ENCODE measurements around the gene MXD4. TPM values are rescaled to one million over a fixed set of nuclear protein-coding genes. Genes with fewer than 3 reads are reported as not detected.

Gene MXD4
- polyA plus RNA-seq, 2 donors = 14.5 to 27.2 TPM

- H3K9me3 ChIP-seq (ENCODE audit: control insufficient read depth in 2 of 2, insufficient read depth in 1 of 2, low read depth in 1 of 2, low read length in 1 of 2) = peaks cover 0 to 5% of the 10 kb centered on the region in 2 donors
- H3K4me3 ChIP-seq (ENCODE audit: low read depth in 1 of 2, low read length in 2 of 2) = no peak overlapping the region
- H3K36me3 ChIP-seq (ENCODE audit: control insufficient read depth in 2 of 2, insufficient read depth in 2 of 2, low read length in 1 of 2) = peaks cover 0 to 13% of the 10 kb centered on the region in 2 donors
- H3K27me3 ChIP-seq (ENCODE audit: control insufficient read depth in 1 of 2, insufficient read depth in 2 of 2, low read length in 2 of 2) = no peaks in the 10 kb centered on the region
- peaks cover 2 to 3% of the 10 kb centered on the region in 2 donors for H3K4me1 ChIP-seq (ENCODE audit: control insufficient read depth in 2 of 2, insufficient read depth in 2 of 2, low read length in 1 of 2)
- no peak overlapping the region for H3K27ac ChIP-seq (ENCODE audit: low read depth in 2 of 2, low read length in 1 of 2)
- 71 to 77% methylated on average over 19 of the region's 19 CpGs for WGBS, 2 donors
Measured at GRCh38 chr4:2301806-2302205, 39.9 kb upstream of the MXD4 start.

- H3K4me3 ChIP-seq (ENCODE audit: low read depth in 1 of 2, low read length in 2 of 2) = no peak overlapping the region
- no peaks in the 10 kb centered on the region for H3K27me3 ChIP-seq (ENCODE audit: control insufficient read depth in 1 of 2, insufficient read depth in 2 of 2, low read length in 2 of 2)
- no peak overlapping the region for H3K27ac ChIP-seq (ENCODE audit: low read depth in 2 of 2, low read length in 1 of 2)
- H3K9me3 ChIP-seq (ENCODE audit: control insufficient read depth in 2 of 2, insufficient read depth in 1 of 2, low read depth in 1 of 2, low read length in 1 of 2) = peaks cover 0 to 3% of the 10 kb centered on the region in 2 donors
- 78 to 82% methylated on average over 14 of the region's 14 CpGs for WGBS, 2 donors
- peaks cover 0 to 13% of the 10 kb centered on the region in 2 donors for H3K36me3 ChIP-seq (ENCODE audit: control insufficient read depth in 2 of 2, insufficient read depth in 2 of 2, low read length in 1 of 2)
- peaks cover 2 to 3% of the 10 kb centered on the region in 2 donors for H3K4me1 ChIP-seq (ENCODE audit: control insufficient read depth in 2 of 2, insufficient read depth in 2 of 2, low read length in 1 of 2)
Measured at GRCh38 chr4:2301225-2301642, 39.3 kb upstream of the MXD4 start.

GRCh38 chr4:2300431-2301224 is 38.7 kb upstream of the MXD4 start:
- Histone ChIP-seq H3K9me3 (ENCODE audit: control insufficient read depth in 2 of 2, insufficient read depth in 1 of 2, low read depth in 1 of 2, low read length in 1 of 2) (peaks cover 0 to 3% of the 10 kb centered on the region in 2 donors), H3K27ac (ENCODE audit: low read depth in 2 of 2, low read length in 1 of 2) (no peak overlapping the region), H3K4me1 (ENCODE audit: control insufficient read depth in 2 of 2, insufficient read depth in 2 of 2, low read length in 1 of 2) (peaks cover 3 to 5% of the 10 kb centered on the region in 2 donors), H3K27me3 (ENCODE audit: control insufficient read depth in 1 of 2, insufficient read depth in 2 of 2, low read length in 2 of 2) (no peaks in the 10 kb centered on the region), H3K4me3 (ENCODE audit: low read depth in 1 of 2, low read length in 2 of 2) (no peak overlapping the region), H3K36me3 (ENCODE audit: control insufficient read depth in 2 of 2, insufficient read depth in 2 of 2, low read length in 1 of 2) (peaks cover 0 to 13% of the 10 kb centered on the region in 2 donors)
- 90% methylated on average over 37 of the region's 37 CpGs for WGBS, 2 donors

GRCh38 chr4:2299794-2300193 is 37.9 kb upstream of the MXD4 start:
- no peaks in the 10 kb centered on the region for H3K27me3 ChIP-seq (ENCODE audit: control insufficient read depth in 1 of 2, insufficient read depth in 2 of 2, low read length in 2 of 2)
- peaks cover 3 to 5% of the 10 kb centered on the region in 2 donors for H3K4me1 ChIP-seq (ENCODE audit: control insufficient read depth in 2 of 2, insufficient read depth in 2 of 2, low read length in 1 of 2)
- peaks cover 0 to 3% of the 10 kb centered on the region in 2 donors for H3K9me3 ChIP-seq (ENCODE audit: control insufficient read depth in 2 of 2, insufficient read depth in 1 of 2, low read depth in 1 of 2, low read length in 1 of 2)
- WGBS, 2 donors = 92 to 100% methylated on average over 2 of the region's 2 CpGs
- no peak overlapping the region for H3K4me3 ChIP-seq (ENCODE audit: low read depth in 1 of 2, low read length in 2 of 2)
- H3K27ac ChIP-seq (ENCODE audit: low read depth in 2 of 2, low read length in 1 of 2) = no peak overlapping the region
- peaks cover 0 to 8% of the 10 kb centered on the region in 2 donors for H3K36me3 ChIP-seq (ENCODE audit: control insufficient read depth in 2 of 2, insufficient read depth in 2 of 2, low read length in 1 of 2)

- H3K9me3 ChIP-seq (ENCODE audit: control insufficient read depth in 2 of 2, insufficient read depth in 1 of 2, low read depth in 1 of 2, low read length in 1 of 2) = peaks cover 0 to 3% of the 10 kb centered on the region in 2 donors
- 85 to 90% methylated on average over 23 of the region's 23 CpGs for WGBS, 2 donors
- peaks cover 3 to 5% of the 10 kb centered on the region in 2 donors for H3K4me1 ChIP-seq (ENCODE audit: control insufficient read depth in 2 of 2, insufficient read depth in 2 of 2, low read length in 1 of 2)
- H3K27me3 ChIP-seq (ENCODE audit: control insufficient read depth in 1 of 2, insufficient read depth in 2 of 2, low read length in 2 of 2) = no peaks in the 10 kb centered on the region
- no peak overlapping the region for H3K4me3 ChIP-seq (ENCODE audit: low read depth in 1 of 2, low read length in 2 of 2)
- H3K36me3 ChIP-seq (ENCODE audit: control insufficient read depth in 2 of 2, insufficient read depth in 2 of 2, low read length in 1 of 2) = peaks cover 0 to 8% of the 10 kb centered on the region in 2 donors
- H3K27ac ChIP-seq (ENCODE audit: low read depth in 2 of 2, low read length in 1 of 2) = peak overlapping the region in 1 of 2 donors; percentile 13
Measured at GRCh38 chr4:2298532-2298991, 36.7 kb upstream of the MXD4 start.

GRCh38 chr4:2297606-2298531 is 36.0 kb upstream of the MXD4 start:
- Histone ChIP-seq H3K27me3 (ENCODE audit: control insufficient read depth in 1 of 2, insufficient read depth in 2 of 2, low read length in 2 of 2) (no peaks in the 10 kb centered on the region), H3K36me3 (ENCODE audit: control insufficient read depth in 2 of 2, insufficient read depth in 2 of 2, low read length in 1 of 2) (peaks cover 0 to 8% of the 10 kb centered on the region in 2 donors), H3K9me3 (ENCODE audit: control insufficient read depth in 2 of 2, insufficient read depth in 1 of 2, low read depth in 1 of 2, low read length in 1 of 2) (peaks cover 0 to 3% of the 10 kb centered on the region in 2 donors), H3K4me1 (ENCODE audit: control insufficient read depth in 2 of 2, insufficient read depth in 2 of 2, low read length in 1 of 2) (peaks cover 3 to 5% of the 10 kb centered on the region in 2 donors), H3K4me3 (ENCODE audit: low read depth in 1 of 2, low read length in 2 of 2) (no peak overlapping the region), H3K27ac (ENCODE audit: low read depth in 2 of 2, low read length in 1 of 2) (peak overlapping the region in 1 of 2 donors; percentile 13)
- 88 to 89% methylated on average over 38 to 40 of the region's 40 CpGs for WGBS, 2 donors

GRCh38 chr4:2296631-2297601 is 35.0 kb upstream of the MXD4 start:
- Histone ChIP-seq H3K27me3 (ENCODE audit: control insufficient read depth in 1 of 2, insufficient read depth in 2 of 2, low read length in 2 of 2) (no peaks in the 10 kb centered on the region), H3K4me1 (ENCODE audit: control insufficient read depth in 2 of 2, insufficient read depth in 2 of 2, low read length in 1 of 2) (peaks cover 5 to 7% of the 10 kb centered on the region in 2 donors), H3K36me3 (ENCODE audit: control insufficient read depth in 2 of 2, insufficient read depth in 2 of 2, low read length in 1 of 2) (peaks cover 0 to 8% of the 10 kb centered on the region in 2 donors), H3K4me3 (ENCODE audit: low read depth in 1 of 2, low read length in 2 of 2) (no peak overlapping the region), H3K27ac (ENCODE audit: low read depth in 2 of 2, low read length in 1 of 2) (no peak overlapping the region), H3K9me3 (ENCODE audit: control insufficient read depth in 2 of 2, insufficient read depth in 1 of 2, low read depth in 1 of 2, low read length in 1 of 2) (peaks cover 0 to 2% of the 10 kb centered on the region in 2 donors)
- 79 to 90% methylated on average over 35 to 37 of the region's 37 CpGs for WGBS, 2 donors

- H3K27me3 ChIP-seq (ENCODE audit: control insufficient read depth in 1 of 2, insufficient read depth in 2 of 2, low read length in 2 of 2) = no peaks in the 10 kb centered on the region
- H3K27ac ChIP-seq (ENCODE audit: low read depth in 2 of 2, low read length in 1 of 2) = no peak overlapping the region
- no peaks in the 10 kb centered on the region for H3K9me3 ChIP-seq (ENCODE audit: control insufficient read depth in 2 of 2, insufficient read depth in 1 of 2, low read depth in 1 of 2, low read length in 1 of 2)
- H3K4me1 ChIP-seq (ENCODE audit: control insufficient read depth in 2 of 2, insufficient read depth in 2 of 2, low read length in 1 of 2) = peaks cover 3 to 7% of the 10 kb centered on the region in 2 donors
- no peak overlapping the region for H3K4me3 ChIP-seq (ENCODE audit: low read depth in 1 of 2, low read length in 2 of 2)
- H3K36me3 ChIP-seq (ENCODE audit: control insufficient read depth in 2 of 2, insufficient read depth in 2 of 2, low read length in 1 of 2) = peaks cover 0 to 8% of the 10 kb centered on the region in 2 donors
- WGBS, 2 donors = 89 to 93% methylated on average over 14 of the region's 14 CpGs
Measured at GRCh38 chr4:2295900-2296442, 34.1 kb upstream of the MXD4 start.

Measured in esophagus (tissue), 2 donors.